D721Med (cell line): ENCODE results near the gene ANKRD62.

Experiments used
- DNase-seq: peaks from one replicate; pipeline ENCODE4 v3.0.0; 2011; ENCODE audit warnings: low spot score; ENCODE audit not compliant: insufficient read length
- FAIRE-seq: peaks from 2 replicates; lab custom pipeline; 2011; peaks lifted over from hg19 to GRCh38; lab: Jason Lieb, UNC
- TF ChIP-seq, protein P1 (sequence below): IDR thresholded peaks from 2 replicates; pipeline ENCODE4 v1.5.1; 2012; ENCODE audit warnings: mild to moderate bottlenecking, control low read depth; ENCODE audit not compliant: insufficient read depth; ENCODE audit errors: missing control alignments

ANKRD62 gene

DNA sequence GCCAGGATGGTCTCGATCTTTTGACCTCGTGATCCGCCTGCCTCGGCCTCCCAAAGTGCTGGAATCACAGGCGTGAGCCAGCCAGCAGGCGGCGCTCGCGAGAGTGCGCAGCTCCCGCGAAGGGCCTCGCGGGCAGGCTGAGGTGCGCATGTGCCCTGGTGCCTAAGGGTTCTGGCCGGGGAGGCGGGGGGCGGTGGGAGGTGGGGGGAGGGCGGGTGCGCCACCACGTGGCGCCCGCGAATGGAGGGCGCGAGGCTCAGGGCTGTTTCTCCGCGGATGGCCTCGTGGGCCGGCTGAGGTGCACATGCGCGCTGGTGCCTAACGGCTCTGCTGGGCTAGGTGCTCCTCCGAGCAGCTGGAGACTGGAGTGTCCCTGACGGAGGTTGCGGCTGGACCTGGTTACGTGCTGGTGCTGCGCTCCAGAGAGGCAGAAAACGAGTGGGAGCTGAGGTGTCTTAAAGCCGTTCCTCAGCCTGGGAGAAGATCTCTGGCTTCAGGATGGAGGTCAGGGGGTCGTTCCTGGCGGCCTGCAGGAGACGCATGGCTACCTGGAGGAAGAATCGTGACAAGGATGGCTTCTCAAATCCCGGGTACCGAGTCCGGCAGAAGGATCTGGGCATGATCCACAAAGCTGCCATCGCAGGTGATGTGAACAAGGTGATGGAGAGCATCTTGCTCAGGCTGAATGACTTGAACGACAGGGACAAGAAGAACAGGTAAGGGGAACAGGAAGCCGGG is at the start of gene ANKRD62:
Gene ANKRD62, plus strand, starts transcription at position 324 of the 738 bp plus-strand sequence. Its CDS starts 175 bp downstream, at position 499.
- FAIRE-seq (no peak), DNase-seq (no peak)
- TF ChIP-seq, protein P1, sequence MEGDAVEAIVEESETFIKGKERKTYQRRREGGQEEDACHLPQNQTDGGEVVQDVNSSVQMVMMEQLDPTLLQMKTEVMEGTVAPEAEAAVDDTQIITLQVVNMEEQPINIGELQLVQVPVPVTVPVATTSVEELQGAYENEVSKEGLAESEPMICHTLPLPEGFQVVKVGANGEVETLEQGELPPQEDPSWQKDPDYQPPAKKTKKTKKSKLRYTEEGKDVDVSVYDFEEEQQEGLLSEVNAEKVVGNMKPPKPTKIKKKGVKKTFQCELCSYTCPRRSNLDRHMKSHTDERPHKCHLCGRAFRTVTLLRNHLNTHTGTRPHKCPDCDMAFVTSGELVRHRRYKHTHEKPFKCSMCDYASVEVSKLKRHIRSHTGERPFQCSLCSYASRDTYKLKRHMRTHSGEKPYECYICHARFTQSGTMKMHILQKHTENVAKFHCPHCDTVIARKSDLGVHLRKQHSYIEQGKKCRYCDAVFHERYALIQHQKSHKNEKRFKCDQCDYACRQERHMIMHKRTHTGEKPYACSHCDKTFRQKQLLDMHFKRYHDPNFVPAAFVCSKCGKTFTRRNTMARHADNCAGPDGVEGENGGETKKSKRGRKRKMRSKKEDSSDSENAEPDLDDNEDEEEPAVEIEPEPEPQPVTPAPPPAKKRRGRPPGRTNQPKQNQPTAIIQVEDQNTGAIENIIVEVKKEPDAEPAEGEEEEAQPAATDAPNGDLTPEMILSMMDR, result no peak

DNA sequence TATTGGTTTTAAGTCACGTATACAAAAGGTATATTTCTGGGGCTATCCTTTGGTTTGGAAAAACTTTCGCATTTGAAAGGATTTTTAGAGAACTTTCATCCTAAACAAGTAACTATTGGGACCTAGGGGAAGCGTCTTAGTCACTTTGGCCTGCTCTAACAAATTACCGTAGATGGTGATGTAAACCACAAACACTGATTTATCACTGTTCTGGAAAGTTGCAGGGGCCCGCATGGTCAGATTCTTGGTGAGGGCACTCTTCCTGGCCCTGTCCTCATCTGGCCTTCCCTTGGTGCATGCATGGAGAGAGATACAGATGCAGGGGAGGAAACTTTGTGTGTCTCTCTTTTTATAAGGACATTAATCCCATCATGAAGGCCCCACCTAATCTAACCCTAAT is 49.1 kb upstream of the ANKRD62 start:
- TF ChIP-seq, protein P1, result no peak
- no peak for FAIRE-seq
- DNase-seq, result no peak

DNA sequence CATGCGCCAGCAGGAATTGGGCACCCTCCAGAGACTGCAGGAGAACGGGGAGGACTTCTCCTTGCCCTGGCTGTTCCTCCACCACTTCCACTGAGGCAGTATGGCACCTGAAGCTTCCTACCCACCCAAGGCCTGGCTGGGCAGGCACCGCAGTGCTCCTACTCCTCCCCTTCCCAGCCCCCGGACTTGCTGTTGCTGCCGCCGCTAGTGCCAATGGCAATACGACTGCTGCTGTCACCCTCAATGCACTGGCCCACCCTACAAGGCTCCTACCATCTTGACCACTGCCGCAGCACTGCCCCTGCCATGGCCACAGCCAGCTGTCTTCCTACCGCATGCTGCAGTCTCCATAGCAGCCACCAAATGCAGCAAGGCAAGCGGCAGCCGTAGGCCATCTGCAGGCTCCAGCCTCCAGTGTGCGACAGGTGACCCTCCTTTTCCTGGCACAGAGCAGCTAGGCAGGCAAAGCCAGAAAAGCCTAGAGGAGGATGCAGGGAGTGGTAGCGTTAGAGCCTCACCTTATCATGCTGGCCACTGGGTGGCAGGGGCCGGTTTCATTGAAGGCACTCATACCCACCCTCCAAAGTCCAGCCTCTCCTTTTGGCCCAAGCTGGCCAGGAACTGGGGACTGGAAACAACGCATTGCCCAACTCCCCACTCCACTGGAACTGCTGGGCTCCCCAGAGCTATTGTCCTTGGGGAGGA is 47.4 kb upstream of the ANKRD62 start:
- DNase-seq (no peak), FAIRE-seq (no peak)
- TF ChIP-seq, protein P1, result no peak

DNA sequence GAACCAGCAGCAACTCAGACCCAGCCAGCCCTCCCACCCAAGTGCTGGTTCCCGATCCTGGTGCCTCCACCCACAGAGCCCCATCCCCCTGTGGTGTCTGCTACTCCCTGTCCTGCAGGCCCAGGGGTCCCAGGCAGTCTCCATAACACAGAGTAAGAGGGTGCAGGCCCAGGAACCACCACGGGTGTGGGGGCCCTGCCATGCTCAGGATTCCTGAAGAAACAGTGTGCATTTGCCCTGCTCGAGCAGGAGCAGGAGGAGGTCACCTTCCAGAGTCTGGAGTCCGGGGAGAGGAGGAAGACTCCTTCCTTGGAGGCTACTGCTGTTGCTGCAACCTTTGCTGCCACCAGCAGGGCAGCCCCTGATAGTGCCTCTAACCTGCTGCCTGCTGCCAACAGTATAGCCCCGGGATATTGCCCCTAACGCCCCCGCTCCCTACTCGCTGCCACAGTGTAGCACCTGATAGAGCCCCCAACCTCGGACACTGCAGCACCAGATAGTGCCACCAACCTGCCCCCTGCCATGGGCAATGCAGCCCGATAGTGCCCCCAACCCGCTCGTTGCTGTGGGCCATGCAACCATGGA is 46.8 kb upstream of the ANKRD62 start:
- no peak for FAIRE-seq
- TF ChIP-seq, protein P1, result no peak

DNA sequence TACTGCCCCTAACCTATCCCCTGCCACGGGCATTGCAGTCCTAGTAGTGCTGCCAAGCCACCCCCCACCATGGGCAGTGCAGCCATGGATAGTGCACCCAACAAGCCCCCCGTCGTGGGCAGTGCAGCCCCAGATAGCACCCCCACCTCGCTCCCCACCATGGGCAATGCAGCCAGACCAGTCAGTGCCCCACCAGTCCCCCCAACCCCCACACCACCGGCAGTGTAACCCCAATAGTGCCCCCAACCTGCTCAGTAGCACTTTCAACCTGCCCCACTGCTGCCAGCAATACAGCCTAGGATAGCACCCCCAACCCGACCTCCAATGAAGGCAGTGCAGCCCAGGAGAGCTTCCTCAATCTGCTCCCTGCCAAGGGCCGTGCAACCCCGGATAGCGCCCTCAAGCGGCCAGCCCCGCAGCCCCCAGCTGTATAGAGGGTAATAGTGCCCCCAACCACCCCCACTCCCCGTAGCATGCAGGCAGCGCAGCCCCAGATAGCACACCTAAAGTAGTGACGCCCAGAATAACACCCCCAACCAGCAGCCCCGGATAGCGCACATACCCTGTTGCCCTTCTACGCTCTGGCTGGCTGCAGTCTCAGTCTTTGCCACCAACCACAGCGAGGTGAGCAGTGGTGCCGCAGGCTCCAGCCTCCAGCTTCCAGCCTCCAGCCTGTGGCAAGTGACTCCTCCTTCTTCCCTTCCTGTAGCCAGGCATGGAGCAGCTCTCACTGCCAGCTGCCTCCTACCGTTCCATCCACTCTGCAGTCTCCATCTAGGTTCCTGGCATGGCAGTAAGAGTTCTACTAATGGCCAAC is 45.4 kb upstream of the ANKRD62 start:
- TF ChIP-seq, protein P1, result no peak
- DNase-seq (no peak), FAIRE-seq (no peak)

More for the DNA sequence above, 46.8 kb upstream of the ANKRD62 start:
- no peak for DNase-seq

DNA sequence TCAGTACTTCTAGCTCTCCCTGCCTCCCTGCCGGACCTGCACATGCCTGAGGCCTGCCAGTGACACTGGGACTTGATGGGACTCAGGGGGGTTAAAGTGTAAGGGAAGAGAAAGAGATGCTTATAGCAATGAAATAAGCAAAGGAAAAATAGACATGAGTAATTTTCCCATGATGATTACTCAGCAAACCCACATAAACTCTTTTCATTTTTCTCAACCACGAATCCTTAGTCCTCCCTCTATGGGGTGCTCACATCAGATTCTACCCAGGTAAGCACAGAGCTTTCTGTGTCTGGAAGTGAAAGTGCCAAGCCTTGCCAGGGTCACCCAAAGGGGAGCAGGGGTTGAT is 44.8 kb upstream of the ANKRD62 start:
- TF ChIP-seq, protein P1, result no peak
- no peak for FAIRE-seq
- no peak for DNase-seq
